ENCODE data around the gene PTPRN2. TPM values are rescaled to one million over a fixed set of nuclear protein-coding genes. Genes with fewer than 3 reads are reported as not detected.

PTPRN2 gene
- total RNA-seq, 1 donor from 2014 or later, result 1.8 TPM

- POLR2A ChIA-PET, result no interaction called here
- CTCF ChIA-PET, result no interaction called here
- Mint-ChIP-seq H3K9me3 (no peaks in the 10 kb centered on the region), H3K36me3 (ENCODE audit: low read depth) (no peaks in the 10 kb centered on the region), H3K4me3 (no peak overlapping the region), H3K27me3 (no peaks in the 10 kb centered on the region), H3K4me1 (no peaks in the 10 kb centered on the region), H3K27ac (no peak overlapping the region)
- no peak for ATAC-seq (ENCODE audit: low read depth)
- no peak for TF ChIP-seq CTCF (IDR thresholded peaks at IDR 0.05)
- intact Hi-C loops (cut with micrococcal nuclease), result no loop called here
- no peak for DNase-seq
Measured at GRCh38 chr7:158489462-158490155, 98.0 kb downstream of the PTPRN2 start.

- H3K4me1 Mint-ChIP-seq, result no peaks in the 10 kb centered on the region
- ATAC-seq (ENCODE audit: low read depth), result no peak
- H3K27me3 Mint-ChIP-seq, result no peaks in the 10 kb centered on the region
- POLR2A ChIA-PET, result no interaction called here
- CTCF ChIA-PET, result no interaction called here
- H3K36me3 Mint-ChIP-seq (ENCODE audit: low read depth), result no peaks in the 10 kb centered on the region
- H3K9me3 Mint-ChIP-seq, result no peaks in the 10 kb centered on the region
- H3K4me3 Mint-ChIP-seq, result no peak overlapping the region
- intact Hi-C loops (cut with micrococcal nuclease), result no loop called here
- no peak for TF ChIP-seq CTCF (IDR thresholded peaks at IDR 0.05)
- DNase-seq, result no peak
- no peak overlapping the region for H3K27ac Mint-ChIP-seq
Measured at GRCh38 chr7:158488181-158488971, 99.2 kb downstream of the PTPRN2 start.

GRCh38 chr7:158487631-158488151, 99.9 kb downstream of the PTPRN2 start:
- ATAC-seq (ENCODE audit: low read depth) (no peak), DNase-seq (no peak)
- no peaks in the 10 kb centered on the region for H3K4me1 Mint-ChIP-seq
- no peaks in the 10 kb centered on the region for H3K27me3 Mint-ChIP-seq
- H3K27ac Mint-ChIP-seq, result no peak overlapping the region
- H3K9me3 Mint-ChIP-seq, result no peaks in the 10 kb centered on the region
- CTCF ChIA-PET, result no interaction called here
- intact Hi-C loops (cut with micrococcal nuclease), result no loop called here
- POLR2A ChIA-PET, result no interaction called here
- no peak for TF ChIP-seq CTCF (IDR thresholded peaks at IDR 0.05)
- H3K4me3 Mint-ChIP-seq, result no peak overlapping the region
- no peaks in the 10 kb centered on the region for H3K36me3 Mint-ChIP-seq (ENCODE audit: low read depth)

- Mint-ChIP-seq H3K36me3 (ENCODE audit: low read depth) (no peaks in the 10 kb centered on the region), H3K4me3 (no peak overlapping the region), H3K4me1 (no peaks in the 10 kb centered on the region), H3K27ac (no peak overlapping the region), H3K27me3 (no peaks in the 10 kb centered on the region), H3K9me3 (no peaks in the 10 kb centered on the region)
- ChIA-PET POLR2A (no interaction called here), CTCF (no interaction called here)
- ATAC-seq (ENCODE audit: low read depth) (no peak), DNase-seq (no peak)
- intact Hi-C loops (cut with micrococcal nuclease), result no loop called here
- no peak for TF ChIP-seq CTCF (IDR thresholded peaks at IDR 0.05)
Measured at GRCh38 chr7:158486919-158487318, 100.7 kb downstream of the PTPRN2 start.

GRCh38 chr7:158484801-158485531, 102.7 kb downstream of the PTPRN2 start:
- H3K27ac Mint-ChIP-seq, result no peak overlapping the region
- H3K9me3 Mint-ChIP-seq, result no peaks in the 10 kb centered on the region
- ATAC-seq (ENCODE audit: low read depth) (no peak), DNase-seq (no peak)
- CTCF ChIA-PET, result no interaction called here
- H3K4me1 Mint-ChIP-seq, result no peaks in the 10 kb centered on the region
- H3K4me3 Mint-ChIP-seq, result no peak overlapping the region
- intact Hi-C loops (cut with micrococcal nuclease), result no loop called here
- POLR2A ChIA-PET, result no interaction called here
- no peaks in the 10 kb centered on the region for H3K36me3 Mint-ChIP-seq (ENCODE audit: low read depth)
- no peaks in the 10 kb centered on the region for H3K27me3 Mint-ChIP-seq
- TF ChIP-seq CTCF (IDR thresholded peaks at IDR 0.05), result no peak
